ENCODE measurements around the gene SCLT1. TPM values are rescaled to one million over a fixed set of nuclear protein-coding genes. Genes with fewer than 3 reads are reported as not detected.

The SCLT1 gene
- total RNA-seq, 2 donors from 2014 or later: 11.4 to 12.0 TPM

GRCh38 chr4:128846063-128846462, 247.3 kb downstream of the SCLT1 start:
- Histone ChIP-seq H3K4me3 (ENCODE audit: low read length) (no peak overlapping the region), H3K9me3 (ENCODE audit: control insufficient read depth, low read length) (no peaks in the 10 kb centered on the region), H3K4me1 (ENCODE audit: control insufficient read depth, insufficient read depth, low read length) (no peaks in the 10 kb centered on the region), H3K27me3 (ENCODE audit: control insufficient read depth, insufficient read depth, low read length, poor library complexity, severe bottlenecking) (no peaks in the 10 kb centered on the region), H3K27ac (ENCODE audit: low read depth, low read length) (no peak overlapping the region), H3K9ac (ENCODE audit: extremely low read depth, low read length, poor library complexity, severe bottlenecking) (no peak overlapping the region), H3K36me3 (ENCODE audit: control insufficient read depth, insufficient read depth, low read length) (peaks cover 91% of the 10 kb centered on the region)
- Mint-ChIP-seq H3K36me3 (ENCODE audit: low read depth) (peaks cover 82% of the 10 kb centered on the region), H3K9me3 (no peaks in the 10 kb centered on the region), H3K27me3 (ENCODE audit: insufficient read depth) (no peaks in the 10 kb centered on the region), H3K4me1 (peaks cover 13% of the 10 kb centered on the region), H3K27ac (no peak overlapping the region), H3K4me3 (no peak overlapping the region)
- 98 to 100% methylated on average over 3 to 4 of the region's 4 CpGs for WGBS, 2 experiments (ENCODE audit: insufficient coverage in 1 of 2, insufficient read length in 1 of 2)
- DNase-seq: peak; percentile 16
- TF ChIP-seq CTCF (conservative IDR thresholded peaks at IDR 0.05): no peak

DNA sequence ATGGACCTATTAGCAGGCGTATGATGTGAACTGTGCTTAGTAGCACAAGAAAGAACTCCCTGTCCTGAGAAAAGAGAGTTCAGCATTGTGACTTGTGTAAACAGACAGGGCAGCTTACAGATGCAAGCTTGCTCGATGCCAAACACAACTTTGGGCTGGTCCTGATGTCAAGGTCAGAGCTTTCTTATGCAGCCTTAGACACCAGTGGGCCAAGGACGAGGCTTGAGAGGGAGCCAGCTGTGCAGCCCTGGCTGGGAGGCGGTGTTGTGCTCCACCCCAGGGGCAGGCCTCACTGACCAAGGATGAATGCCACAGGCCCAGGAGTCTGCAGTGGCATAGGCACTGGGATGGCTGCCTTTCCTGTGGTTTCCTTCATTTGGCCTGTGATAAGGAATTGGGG, 248.4 kb downstream of the SCLT1 start:
- Histone ChIP-seq H3K36me3 (ENCODE audit: control insufficient read depth, insufficient read depth, low read length) (peaks cover 89% of the 10 kb centered on the region), H3K4me1 (ENCODE audit: control insufficient read depth, insufficient read depth, low read length) (peaks cover 6% of the 10 kb centered on the region), H3K9ac (ENCODE audit: extremely low read depth, low read length, poor library complexity, severe bottlenecking) (no peak overlapping the region), H3K9me3 (ENCODE audit: control insufficient read depth, low read length) (no peaks in the 10 kb centered on the region), H3K27me3 (ENCODE audit: control insufficient read depth, insufficient read depth, low read length, poor library complexity, severe bottlenecking) (no peaks in the 10 kb centered on the region), H3K4me3 (ENCODE audit: low read length) (no peak overlapping the region), H3K27ac (ENCODE audit: low read depth, low read length) (no peak overlapping the region)
- no peaks in the 10 kb centered on the region for H3K27me3 Mint-ChIP-seq (ENCODE audit: insufficient read depth)
- H3K36me3 Mint-ChIP-seq (ENCODE audit: low read depth): peaks cover 78% of the 10 kb centered on the region
- peak; percentile 25 for DNase-seq
- WGBS, 2 experiments (ENCODE audit: insufficient coverage in 1 of 2, insufficient read length in 1 of 2): 94 to 95% methylated on average over 3 to 4 of the region's 4 CpGs
- no peak overlapping the region for H3K27ac Mint-ChIP-seq
- no peaks in the 10 kb centered on the region for H3K9me3 Mint-ChIP-seq
- no peak overlapping the region for H3K4me3 Mint-ChIP-seq
- no peak for TF ChIP-seq CTCF (conservative IDR thresholded peaks at IDR 0.05)
- peaks cover 23% of the 10 kb centered on the region for H3K4me1 Mint-ChIP-seq

- no peaks in the 10 kb centered on the region for H3K9me3 ChIP-seq (ENCODE audit: control insufficient read depth, low read length)
- Mint-ChIP-seq H3K9me3 (no peaks in the 10 kb centered on the region), H3K4me3 (no peak overlapping the region), H3K4me1 (peaks cover 50% of the 10 kb centered on the region), H3K27me3 (ENCODE audit: insufficient read depth) (no peaks in the 10 kb centered on the region), H3K36me3 (ENCODE audit: low read depth) (peaks cover 51% of the 10 kb centered on the region), H3K27ac (no peak overlapping the region)
- H3K4me1 ChIP-seq (ENCODE audit: control insufficient read depth, insufficient read depth, low read length): peaks cover 12% of the 10 kb centered on the region
- no peak overlapping the region for H3K4me3 ChIP-seq (ENCODE audit: low read length)
- peak; percentile 17 for DNase-seq
- H3K27me3 ChIP-seq (ENCODE audit: control insufficient read depth, insufficient read depth, low read length, poor library complexity, severe bottlenecking): no peaks in the 10 kb centered on the region
- H3K27ac ChIP-seq (ENCODE audit: low read depth, low read length): no peak overlapping the region
- no peak for TF ChIP-seq CTCF (conservative IDR thresholded peaks at IDR 0.05)
- peaks cover 84% of the 10 kb centered on the region for H3K36me3 ChIP-seq (ENCODE audit: control insufficient read depth, insufficient read depth, low read length)
- WGBS, 2 experiments (ENCODE audit: insufficient coverage in 1 of 2, insufficient read length in 1 of 2): 91 to 93% methylated on average over 2 of the region's 2 CpGs
- no peak overlapping the region for H3K9ac ChIP-seq (ENCODE audit: extremely low read depth, low read length, poor library complexity, severe bottlenecking)
Measured at GRCh38 chr4:128841402-128841801, 251.9 kb downstream of the SCLT1 start.

Data from endodermal cell (in vitro differentiated cells).